Islet of Langerhans (tissue), 1 donor: ENCODE data around the gene TRIM28.
A peak's percentile ranks its signal among the peaks of the same experiment; 100 is the strongest.

Source experiments
- FAIRE-seq: peaks from one replicate; lab custom pipeline; 2011; peaks lifted over from hg19 to GRCh38; lab: Jason Lieb, UNC

The TRIM28 gene

DNA sequence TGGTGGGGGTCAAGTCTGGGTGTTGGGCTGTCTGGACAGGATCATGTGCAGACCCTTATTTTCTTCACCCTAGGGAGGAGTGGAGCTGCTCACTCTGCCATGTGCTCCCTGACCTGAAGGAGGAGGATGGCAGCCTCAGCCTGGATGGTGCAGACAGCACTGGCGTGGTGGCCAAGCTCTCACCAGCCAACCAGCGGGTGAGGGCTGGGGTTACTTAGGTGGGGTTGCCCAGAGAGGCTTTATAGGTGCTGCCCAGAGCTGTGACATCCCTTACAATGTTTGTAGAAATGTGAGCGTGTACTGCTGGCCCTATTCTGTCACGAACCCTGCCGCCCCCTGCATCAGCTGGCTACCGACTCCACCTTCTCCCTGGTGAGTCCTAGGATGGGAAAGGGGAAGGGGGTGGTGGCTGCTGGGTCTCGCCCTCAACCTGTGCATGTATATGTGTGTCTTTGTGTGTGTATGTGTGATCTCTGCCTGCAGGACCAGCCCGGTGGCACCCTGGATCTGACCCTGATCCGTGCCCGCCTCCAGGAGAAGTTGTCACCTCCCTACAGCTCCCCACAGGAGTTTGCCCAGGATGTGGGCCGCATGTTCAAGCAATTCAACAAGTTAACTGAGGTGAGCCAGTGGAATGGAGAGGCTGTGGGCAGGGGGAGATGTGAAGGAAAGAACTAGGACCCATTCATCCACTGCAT lies 5.9 kb downstream of the TRIM28 start:
- FAIRE-seq = no peak

DNA sequence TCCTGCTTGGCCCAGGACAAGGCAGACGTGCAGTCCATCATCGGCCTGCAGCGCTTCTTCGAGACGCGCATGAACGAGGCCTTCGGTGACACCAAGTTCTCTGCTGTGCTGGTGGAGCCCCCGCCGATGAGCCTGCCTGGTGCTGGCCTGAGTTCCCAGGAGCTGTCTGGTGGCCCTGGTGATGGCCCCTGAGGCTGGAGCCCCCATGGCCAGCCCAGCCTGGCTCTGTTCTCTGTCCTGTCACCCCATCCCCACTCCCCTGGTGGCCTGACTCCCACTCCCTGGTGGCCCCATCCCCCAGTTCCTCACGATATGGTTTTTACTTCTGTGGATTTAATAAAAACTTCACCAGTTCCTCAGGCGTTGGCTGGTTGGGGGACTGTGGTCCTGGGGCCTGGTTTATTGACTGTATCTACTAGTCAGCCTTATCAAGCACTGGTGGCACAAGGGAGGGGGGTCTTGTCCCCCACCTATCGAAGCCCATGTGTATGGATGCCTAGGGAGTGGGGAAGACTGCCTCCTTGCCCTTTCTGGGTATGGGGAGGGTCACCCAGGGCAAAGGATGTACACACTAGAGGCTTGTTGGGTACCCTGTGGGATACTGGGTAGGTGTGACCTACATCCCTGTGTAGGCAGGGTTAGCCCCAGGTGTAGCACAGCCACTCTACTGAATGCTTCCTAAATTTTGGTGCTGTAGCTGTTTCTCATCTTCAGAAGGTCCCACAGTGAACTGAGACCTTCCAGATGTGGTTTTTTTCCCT lies 6.7 kb downstream of the TRIM28 start:
- FAIRE-seq = no peak

DNA sequence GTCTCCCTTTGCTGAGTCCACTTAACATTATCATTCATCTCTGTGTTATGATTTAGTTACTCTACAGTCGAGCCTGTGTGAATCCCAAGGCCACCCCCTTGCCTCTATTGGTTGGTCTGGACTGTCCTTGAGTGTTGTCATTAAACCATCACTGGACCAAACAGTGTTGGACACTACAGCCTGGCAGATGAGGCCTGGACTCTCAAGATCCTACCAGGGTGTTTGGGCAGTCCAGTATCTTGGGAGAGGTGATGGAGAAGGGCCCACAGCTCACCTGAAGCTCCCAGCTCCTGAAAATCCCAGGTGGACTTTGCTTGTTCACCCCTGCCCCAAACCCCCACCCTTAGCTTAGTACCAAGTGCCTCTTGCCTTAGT lies 7.2 kb downstream of the TRIM28 start:
- FAIRE-seq = no peak

DNA sequence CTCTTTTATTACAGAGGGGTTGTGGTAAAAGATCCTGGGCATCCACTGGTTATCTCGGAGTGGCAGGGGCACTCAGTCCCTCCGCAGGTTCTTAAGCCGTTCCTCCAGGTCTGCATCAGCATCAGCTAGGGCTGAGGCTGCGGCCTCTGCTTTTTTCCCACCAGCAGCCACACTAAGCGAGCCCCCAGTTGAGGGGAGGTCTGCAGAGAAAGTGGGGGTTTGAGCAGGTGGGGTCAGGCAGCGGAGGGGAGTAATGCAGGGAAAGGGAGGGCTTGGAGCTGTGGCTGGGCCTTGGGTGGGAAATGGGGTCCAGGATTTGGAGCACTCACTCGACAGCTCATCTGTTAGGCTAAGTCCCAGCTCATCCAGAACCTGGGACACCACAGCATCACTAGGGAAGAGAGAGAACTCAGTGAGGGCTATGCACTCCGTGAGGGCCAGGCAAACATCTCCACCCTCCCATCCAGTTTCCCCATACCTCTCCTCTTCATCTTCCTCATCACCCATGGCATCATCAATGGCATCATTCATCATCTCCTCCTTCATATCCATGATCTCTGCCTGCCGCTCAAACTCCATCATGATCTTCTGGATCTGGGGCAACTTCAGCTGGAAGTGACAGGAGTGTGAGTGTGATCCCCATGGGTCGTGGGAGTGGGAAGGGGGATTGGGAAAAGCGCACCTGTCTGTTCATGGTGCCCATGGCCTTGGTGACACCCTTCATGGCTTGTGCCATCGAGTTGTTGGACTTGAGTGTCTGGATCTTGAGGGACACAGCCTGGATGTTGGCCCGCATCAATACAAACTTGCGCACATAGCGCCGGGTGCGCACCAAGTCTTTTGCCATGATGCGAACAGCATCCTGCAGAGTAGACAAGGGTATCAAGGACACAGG lies 8.0 kb downstream of the TRIM28 start:
- FAIRE-seq = no peak

DNA sequence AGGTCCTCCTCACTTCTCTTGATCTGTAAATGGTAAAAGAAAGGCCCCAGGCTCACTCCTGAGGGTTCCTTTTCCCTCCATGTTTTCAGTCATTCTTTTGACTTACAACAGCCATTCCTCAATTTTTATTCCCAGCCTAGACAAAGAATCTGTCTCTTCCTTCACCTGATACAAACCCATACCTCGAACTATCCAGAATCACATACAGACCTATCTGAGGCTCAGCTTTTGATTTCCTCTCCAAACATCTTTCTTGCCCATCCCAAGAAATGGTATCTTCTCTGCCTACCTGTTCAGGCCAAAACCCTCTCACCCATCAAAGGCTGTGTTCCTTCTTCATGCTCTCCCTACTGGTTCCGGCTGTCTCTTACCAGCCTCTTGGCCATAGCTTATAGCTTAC lies 8.8 kb downstream of the TRIM28 start:
- no peak for FAIRE-seq

DNA sequence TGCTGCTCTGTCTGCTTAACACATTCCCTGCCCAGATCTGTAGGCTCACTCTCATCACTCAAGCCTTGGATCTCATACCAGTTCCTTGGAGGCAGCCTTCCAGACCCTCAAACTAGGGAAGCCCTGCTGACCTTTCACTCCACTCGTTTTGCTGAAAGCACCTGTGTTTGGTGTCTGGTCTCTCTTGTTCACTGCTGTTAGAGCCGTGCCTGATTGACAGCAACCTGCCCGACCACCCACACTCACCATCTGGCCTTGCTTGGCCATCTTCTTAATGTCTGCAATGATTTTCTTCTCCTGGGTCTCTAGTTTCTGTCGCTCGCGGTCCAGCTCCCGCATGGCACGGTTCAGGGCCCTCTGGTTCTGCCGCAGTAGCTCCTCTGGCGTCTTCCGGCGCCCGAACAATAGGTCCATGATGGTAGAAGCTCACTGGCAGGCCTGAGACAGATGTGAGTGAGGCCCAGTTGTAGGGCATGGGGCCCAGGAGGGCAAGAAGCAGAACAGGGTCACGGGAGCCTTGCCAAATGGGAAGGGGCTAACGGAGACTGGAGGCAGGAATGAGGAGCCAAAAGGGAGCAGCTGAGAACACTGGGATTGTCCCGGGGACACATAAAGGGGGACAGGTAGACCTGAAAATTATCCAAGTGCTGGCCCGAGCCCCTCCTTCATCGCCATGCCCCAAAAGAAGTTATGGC lies 10.1 kb downstream of the TRIM28 start:
- no peak for FAIRE-seq

DNA sequence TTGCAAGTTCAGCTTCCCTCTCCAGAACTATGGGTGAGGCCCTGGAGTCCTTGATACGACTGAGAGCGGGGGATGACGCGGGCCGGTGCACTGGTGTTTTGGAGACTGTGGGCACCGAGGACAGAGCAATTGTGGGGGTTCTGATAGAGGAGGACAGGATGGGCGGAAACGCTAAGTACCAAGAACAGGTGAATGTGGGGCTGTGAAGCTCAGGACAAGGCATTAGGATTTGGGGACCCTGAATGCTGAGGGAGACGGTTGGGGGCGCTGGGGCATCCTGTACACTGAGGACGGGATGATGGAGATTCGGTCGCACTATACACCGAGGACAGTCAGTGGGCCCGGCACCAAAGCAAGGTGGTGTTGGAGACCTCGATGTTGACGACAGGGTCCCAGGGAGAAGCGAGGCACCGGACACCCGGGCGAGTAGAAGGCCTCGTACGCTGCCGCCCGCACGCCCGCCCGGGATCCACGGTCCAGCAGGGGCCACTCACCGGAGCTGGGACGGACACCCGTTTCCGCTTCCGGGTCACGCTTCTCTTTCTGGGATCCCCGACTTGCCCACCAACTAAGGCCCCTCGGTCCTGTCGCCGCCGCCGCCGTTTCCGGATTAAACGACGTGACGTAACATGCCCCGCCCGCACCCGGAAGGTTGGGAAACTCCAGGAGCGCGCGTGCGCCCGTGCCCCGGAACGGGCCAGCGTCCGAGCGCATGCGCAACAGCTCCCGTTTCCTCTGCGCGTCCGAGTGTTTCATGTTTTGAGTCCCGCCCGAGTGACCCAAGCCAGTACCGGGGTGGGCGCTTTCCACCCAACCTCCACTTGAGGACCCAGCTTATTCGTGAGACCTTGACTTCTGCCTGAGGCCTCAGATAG lies 10.9 kb downstream of the TRIM28 start, which contains the start of gene CHMP2A:
TSS of gene CHMP2A (minus strand) at position 612 of the 875 bp plus-strand sequence. CDS start 893 bp downstream, outside the sequence.
- peak; percentile 61 for FAIRE-seq

DNA sequence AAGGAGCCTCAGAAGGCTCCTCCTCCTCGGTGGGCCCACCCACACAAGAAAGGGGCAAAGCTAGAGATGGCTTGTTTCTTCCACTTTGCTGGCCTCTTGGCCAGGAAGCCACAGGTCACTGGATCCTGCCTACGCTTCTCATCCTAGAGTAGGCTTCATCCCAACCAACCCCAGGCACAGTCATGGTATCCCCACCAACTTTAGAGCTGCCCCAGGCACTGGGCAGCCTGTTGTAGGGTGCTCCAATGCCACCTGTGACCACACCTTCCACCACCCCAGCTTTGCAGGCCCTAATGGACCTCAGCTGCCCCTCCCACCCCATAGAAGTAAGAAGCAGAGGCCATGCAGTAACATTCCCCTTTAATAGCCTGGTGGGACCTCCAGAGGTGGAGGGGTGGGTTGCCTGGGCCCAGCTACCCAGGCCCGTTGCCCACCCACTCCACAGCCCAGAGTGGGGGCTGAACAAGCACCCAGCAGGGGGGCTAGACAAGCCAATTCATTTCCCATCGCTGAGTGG lies 11.6 kb downstream of the TRIM28 start:
- FAIRE-seq = no peak

DNA sequence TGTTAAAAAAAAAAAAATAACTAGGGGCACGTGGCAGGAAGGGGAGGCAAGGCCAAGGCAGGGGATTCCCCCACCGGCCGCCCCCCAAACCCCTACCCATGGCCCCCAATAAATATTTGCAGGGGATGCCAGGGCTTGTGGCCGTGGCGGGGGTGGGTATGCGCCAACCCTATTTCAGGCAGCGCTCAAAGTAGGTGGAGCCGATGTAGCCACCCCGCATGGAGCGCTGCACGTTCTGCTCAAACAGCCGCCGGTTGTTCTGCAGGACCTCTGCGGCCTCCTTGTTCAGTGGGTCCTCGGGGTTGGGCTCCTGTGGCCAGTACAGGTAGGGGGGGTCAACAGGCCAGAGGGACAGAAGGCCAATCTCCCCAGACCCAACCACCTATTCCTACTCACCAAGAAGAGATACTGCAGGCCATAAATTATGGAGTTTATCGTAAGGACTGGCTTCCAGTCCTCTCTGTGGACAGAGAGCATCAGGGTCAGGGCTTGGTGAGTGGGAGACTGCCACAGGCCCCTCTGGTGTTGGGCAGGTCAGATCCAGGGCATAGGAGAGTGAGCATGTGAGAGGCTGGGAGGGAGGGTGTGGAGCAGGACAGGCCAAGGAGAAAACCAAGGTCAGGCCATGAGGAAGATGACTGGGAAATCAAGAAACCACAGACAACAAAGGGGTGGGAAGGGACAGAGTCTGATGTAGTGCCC lies 12.2 kb downstream of the TRIM28 start:
- FAIRE-seq = no peak

DNA sequence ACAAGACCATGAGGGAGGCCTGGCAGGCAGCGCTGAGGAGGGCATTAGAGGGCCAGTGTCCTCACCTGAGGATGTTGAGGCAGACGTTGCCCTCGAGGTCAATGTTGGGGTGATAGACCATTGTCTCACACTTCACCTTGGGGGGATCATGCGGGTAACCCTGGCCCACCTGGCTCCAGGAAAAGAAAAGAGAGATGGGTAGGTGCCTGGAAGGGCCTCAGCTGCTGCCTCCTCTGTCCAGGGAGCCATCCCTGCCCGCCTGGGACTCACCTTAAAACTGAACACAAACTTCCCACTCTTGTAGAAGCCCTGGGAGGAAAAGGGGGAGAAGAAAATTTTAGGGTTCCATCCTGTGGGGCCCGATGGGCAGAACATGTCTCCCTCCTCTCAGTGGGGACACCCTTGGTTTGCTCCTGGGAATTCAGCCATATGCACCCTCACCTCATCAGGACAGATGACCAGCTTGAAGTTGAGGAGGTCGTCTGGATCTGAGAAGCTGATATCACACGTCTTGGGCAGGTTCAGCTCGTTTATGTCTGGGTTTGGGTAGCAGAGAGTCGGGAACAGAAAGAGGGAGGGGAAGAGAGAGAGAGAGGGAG lies 12.9 kb downstream of the TRIM28 start:
- FAIRE-seq = no peak

DNA sequence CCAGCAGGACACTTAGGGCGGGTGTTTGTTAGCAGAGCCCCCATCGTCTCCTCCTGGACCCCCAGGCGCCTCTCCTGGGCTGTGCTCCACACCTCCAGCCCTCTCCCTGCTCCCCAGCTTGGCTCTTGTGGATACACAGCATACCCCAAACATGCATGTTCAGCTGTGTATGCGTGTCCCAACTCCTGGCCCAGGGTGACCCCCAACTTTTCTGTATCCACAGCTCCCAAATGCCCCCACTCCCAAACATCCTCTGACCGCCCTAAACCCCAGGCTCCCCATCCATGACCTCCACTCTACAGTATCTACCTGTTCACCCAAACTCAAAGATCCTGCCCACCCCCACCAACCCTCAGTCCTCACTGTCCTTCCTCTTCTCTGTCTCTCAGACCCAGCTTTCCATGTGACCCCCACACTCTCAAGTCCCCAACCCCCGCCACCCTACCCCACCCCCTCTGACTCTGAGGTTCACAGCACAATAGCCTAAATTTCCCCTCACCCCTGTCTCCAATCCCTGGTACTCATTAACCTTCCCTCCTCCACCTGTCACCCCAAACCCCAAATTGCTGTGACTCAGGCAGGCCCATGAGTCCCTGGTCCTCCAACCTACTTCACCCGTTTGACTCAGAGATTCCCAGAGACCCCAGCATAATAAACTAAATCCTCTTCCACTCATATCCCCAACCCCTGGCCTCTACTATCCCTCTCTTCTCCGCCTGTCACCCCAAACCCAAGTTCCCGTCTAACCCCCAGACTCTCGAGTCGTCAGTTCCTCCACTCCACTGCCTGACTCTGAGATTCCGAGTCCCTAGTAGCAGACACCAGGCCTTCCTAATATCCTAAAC lies 13.6 kb downstream of the TRIM28 start:
- FAIRE-seq = no peak

DNA sequence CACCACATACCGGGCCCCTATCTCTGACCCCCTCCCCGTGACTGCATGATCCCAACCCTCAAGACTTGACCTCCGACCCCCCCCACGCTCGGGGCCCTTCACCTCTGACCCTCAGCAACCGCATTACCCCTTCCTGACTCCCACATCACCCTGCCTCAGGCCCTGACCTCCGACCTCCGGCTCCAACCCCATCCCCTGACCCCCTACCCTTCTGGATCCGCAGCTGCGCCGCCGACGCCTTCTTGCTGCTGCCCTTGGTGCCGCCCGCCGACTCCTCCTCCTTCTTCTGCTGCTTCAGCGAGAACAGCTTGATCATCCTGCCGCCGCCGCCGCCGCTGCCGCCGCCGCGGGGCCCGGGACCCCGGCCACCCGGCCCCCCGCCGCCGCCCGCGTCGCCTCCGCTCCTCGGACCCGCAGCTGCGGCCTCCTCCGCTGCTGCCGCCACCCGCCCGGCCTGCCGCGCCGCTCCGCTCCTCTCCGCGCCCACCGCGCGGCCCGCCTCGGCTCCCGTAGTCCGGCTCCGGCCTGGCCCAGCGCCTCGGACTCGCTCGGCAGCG lies 14.3 kb downstream of the TRIM28 start, which contains the start of gene UBE2M:
TSS of gene UBE2M (minus strand) at position 546 of the 557 bp plus-strand sequence. CDS start at position 316, 230 bp downstream.
- FAIRE-seq = no peak

DNA sequence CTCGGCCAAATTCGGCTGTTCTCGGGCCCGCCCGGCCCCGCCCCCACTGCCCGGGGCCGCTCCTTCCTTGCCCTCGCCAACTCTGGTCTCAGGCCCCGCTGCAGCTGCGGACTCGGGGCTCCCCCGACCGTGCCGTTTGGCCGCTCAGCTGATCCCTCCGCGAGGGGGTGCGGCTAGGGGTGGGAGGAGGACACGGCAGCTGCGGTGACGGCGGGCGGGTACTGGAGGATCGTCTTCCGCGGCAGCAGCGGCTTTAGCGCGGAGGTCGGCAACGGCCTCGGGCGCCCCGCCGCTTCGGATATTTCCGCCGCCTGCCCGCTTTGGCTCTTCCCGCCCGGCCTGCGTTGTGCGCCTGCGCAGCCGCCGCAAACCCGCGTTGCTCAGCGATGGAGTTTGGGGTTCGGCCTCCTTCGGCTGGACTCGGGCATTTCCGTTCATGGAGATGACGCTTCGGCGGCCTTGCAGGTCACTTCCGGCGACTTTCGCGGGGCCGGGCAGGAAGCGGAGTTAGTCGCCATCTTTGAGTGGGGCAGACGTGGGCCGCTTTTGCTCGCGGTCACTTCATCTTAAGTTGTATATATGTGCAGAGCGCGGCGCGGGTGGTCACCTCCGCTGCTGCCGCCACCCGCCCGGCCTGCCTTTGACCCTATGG lies 14.9 kb downstream of the TRIM28 start:
- peak; percentile 90 for FAIRE-seq

DNA sequence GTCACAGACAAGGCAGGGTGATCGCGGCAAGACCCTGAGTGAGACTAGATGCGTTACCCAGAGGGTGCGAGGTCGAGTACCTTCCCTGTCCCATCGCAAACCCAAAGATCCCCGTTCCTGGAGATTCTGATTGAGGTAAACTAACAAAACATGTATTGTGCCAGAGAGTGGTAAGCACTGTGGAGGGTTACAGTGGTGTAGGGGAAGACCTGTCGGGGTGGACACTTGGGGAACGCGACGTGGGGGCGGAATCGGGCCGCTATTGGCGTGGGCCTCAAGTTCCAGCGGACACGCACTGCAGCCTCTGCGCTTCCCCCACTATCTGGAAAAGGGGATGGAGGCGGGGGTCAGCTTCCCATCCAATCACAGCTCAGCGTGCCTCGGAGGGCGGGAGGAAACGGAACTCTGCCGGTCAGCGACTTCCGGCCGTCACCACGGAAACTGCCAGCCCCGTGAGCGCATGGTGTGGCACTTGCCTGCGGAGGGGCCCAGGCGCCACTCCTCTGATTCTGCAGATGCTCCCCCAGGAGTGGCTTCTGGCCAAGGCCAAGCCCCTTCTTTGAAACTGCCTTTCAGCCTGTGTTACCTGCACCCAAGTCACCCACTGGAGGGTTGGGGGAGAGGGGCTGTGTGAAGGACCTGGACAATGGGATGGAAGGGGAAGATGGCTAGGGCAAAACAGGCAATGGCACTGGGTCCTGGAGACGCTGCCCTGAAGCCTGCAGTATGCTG lies 15.6 kb downstream of the TRIM28 start:
- FAIRE-seq = no peak

DNA sequence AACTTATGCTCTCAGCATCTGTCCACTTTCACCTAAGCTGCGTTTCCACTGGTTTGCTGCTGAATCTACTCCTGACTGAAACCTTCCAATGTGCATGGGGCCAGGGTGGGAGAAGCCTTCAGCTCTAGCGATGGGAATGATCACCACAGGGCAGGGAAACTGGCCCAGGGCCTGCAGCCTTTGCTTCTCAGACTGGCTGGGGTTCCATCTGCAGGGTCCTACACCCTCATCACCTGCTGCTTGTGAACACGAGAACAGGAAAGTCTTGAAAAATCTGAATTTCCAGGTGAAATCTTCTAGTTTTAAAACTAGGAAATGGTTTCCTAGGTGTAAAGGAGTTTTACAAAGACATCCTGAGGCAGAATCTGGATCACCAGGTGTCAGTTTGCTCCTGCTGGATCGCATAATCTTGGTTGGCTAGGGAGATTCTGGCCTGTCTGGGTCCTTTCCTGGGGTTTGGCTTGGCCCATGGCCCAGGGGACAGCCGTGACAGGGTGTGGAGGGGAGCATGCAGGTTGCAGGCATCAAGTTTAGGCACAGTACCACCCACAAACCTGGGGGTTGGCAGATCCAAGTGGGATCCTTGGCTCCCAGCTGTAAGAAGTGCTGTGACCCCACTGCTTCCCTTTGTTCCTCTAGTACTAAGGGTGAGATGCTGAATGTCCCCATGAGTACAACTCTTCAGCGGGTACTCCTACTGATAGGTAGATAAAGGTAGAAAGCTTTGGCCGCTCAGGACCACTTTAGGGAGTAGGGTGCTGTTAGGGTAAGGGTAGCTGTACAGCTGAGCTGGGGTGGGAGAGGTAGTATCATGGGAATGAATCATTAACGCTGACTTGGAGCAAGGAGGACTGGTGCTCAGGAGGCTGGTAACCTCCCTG lies 16.4 kb downstream of the TRIM28 start:
- no peak for FAIRE-seq

DNA sequence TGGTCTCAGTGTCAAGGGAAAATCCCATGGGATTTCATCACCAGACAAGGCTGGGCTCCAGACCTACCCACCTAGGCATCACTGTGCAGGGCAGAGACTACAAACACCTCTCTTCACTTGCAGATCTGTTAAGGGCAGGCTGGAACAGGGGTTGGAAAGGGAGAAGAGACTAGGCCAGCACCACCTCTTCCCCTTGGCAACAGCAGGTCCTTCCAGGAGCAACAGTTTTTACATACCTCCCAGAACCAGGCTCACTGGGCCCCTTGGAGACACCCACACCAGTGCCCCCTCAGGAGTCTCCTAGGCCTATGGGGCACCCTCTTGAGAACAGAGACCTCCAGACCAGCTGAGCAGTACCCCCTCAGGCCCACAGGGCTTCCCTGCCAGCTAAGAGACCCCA lies 17.1 kb downstream of the TRIM28 start:
- no peak for FAIRE-seq
